Nephron progenitor cell (in vitro differentiated cells): ENCODE results near the gene ASCC1.
"Not testable (repeated sequence)": the region's sequence is repeated elsewhere in the genome, so short reads cannot be mapped to it uniquely, and the experiment has no call there.

Source experiments
- DNase-seq: peaks from one replicate; pipeline ENCODE4 v3.0.0; 2021
- H3K27ac Mint-ChIP-seq: 2 replicates; pipeline ENCODE4 v1.8.0; 2021; ENCODE audit warnings: mild to moderate bottlenecking, moderate library complexity, mixed read lengths
- H3K27me3 Mint-ChIP-seq: 2 replicates; pipeline ENCODE4 v1.8.0; 2021; ENCODE audit warnings: mild to moderate bottlenecking, low read depth, mixed read lengths; ENCODE audit not compliant: poor library complexity
- H3K36me3 Mint-ChIP-seq: 2 replicates; pipeline ENCODE4 v1.8.0; 2021; ENCODE audit warnings: low read depth, mixed read lengths
- H3K4me1 Mint-ChIP-seq: 2 replicates; pipeline ENCODE4 v1.8.0; 2021; ENCODE audit warnings: mixed read lengths
- H3K4me3 Mint-ChIP-seq: 2 replicates; pipeline ENCODE4 v1.8.0; 2021; ENCODE audit warnings: mild to moderate bottlenecking, moderate library complexity, mixed read lengths
- H3K9me3 Mint-ChIP-seq: 2 replicates; pipeline ENCODE4 v1.8.0; 2021; ENCODE audit warnings: mild to moderate bottlenecking, moderate library complexity, mixed read lengths
- TF ChIP-seq, protein P1 (sequence below): fragments of 200-600 bp; sonication (generic); IDR thresholded peaks from 2 replicates; pipeline ENCODE4 v1.5.0; 2021; ENCODE audit warnings: antibody characterized with exemption

Gene ASCC1

DNA sequence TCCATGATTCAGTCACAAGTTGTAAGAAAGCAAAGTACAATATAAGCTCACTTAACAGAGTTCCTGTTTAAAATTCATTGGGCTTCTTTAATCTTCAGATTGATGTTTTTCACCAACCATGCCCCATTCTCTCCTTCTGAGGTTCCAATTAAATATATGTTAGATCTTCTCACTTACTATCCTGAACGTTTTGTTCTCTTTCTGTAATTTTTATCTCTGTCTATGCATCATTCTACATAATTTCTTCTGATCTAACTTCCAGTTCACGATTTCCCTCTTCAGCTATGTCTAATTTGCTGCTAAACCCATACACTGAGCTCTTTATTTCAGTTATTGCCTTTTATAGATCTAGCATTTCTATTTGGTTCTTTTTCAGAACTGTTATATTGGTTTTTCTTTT is 99.7 kb downstream of the ASCC1 start:
- no peak for DNase-seq
- TF ChIP-seq, protein P1, sequence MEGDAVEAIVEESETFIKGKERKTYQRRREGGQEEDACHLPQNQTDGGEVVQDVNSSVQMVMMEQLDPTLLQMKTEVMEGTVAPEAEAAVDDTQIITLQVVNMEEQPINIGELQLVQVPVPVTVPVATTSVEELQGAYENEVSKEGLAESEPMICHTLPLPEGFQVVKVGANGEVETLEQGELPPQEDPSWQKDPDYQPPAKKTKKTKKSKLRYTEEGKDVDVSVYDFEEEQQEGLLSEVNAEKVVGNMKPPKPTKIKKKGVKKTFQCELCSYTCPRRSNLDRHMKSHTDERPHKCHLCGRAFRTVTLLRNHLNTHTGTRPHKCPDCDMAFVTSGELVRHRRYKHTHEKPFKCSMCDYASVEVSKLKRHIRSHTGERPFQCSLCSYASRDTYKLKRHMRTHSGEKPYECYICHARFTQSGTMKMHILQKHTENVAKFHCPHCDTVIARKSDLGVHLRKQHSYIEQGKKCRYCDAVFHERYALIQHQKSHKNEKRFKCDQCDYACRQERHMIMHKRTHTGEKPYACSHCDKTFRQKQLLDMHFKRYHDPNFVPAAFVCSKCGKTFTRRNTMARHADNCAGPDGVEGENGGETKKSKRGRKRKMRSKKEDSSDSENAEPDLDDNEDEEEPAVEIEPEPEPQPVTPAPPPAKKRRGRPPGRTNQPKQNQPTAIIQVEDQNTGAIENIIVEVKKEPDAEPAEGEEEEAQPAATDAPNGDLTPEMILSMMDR: no peak
- Mint-ChIP-seq H3K27me3 (no peaks in the 10 kb centered on the region), H3K4me3 (no peak overlapping the region), H3K9me3 (peaks cover 26% of the 10 kb centered on the region), H3K4me1 (no peaks in the 10 kb centered on the region), H3K27ac (no peak overlapping the region), H3K36me3 (peaks cover 73% of the 10 kb centered on the region)

DNA sequence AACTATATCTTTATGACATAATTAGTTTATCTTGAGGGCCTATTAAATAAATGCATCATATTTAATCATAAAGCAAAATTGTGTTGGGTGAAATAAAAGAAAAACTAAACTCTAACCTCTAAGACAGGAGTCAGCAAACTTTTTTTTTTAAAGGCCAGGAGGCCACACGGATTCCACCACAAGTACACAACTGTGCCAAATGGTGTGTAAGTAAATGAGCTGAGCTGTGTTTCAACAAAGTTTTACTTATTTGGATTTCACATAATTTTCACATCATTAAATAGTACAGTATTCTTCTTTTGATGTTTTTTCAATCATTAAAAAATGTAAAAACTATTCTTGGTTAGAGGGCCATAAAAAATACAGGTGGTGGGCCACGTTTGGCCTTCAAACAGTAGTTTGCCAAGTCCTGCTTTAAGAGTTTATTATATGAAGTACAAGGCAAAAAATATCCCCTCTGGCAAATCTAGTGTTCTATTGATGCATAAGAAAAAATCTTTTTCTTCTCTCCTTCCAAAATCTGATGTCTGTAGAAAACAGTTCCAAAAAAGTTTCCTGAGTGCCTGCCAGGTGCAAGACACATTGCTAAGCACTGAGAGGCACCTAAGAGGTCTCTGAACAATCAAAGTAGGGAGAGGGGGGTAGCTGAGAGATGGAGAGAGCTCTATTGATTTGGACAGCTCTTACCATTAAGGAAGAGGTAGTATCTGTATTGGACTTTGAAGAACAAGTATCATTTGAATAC is 101.2 kb downstream of the ASCC1 start:
- Mint-ChIP-seq H3K27ac (peak overlapping the region; percentile 24), H3K27me3 (no peaks in the 10 kb centered on the region), H3K4me1 (peaks cover 4% of the 10 kb centered on the region)

GRCh38 chr10:72110673-72111401 is 105.2 kb downstream of the ASCC1 start:
- peaks cover 30% of the 10 kb centered on the region for H3K36me3 Mint-ChIP-seq
- peaks cover 17% of the 10 kb centered on the region for H3K4me1 Mint-ChIP-seq
- H3K27me3 Mint-ChIP-seq: no peaks in the 10 kb centered on the region
- H3K9me3 Mint-ChIP-seq: peaks cover 9% of the 10 kb centered on the region
- no peak overlapping the region for H3K27ac Mint-ChIP-seq
- TF ChIP-seq, protein P1: no peak
- no peak for DNase-seq
- no peak overlapping the region for H3K4me3 Mint-ChIP-seq

More for the DNA sequence above, 101.2 kb downstream of the ASCC1 start:
- TF ChIP-seq, protein P1: no peak
- H3K4me3 Mint-ChIP-seq: no peak overlapping the region
- peaks cover 62% of the 10 kb centered on the region for H3K36me3 Mint-ChIP-seq
- peaks cover 24% of the 10 kb centered on the region for H3K9me3 Mint-ChIP-seq
- no peak for DNase-seq

- H3K4me1 Mint-ChIP-seq: peaks cover 17% of the 10 kb centered on the region
- H3K27ac Mint-ChIP-seq: peak overlapping the region; percentile 53
- DNase-seq: no peak
Observed at GRCh38 chr10:72109636-72110157, 106.4 kb downstream of the ASCC1 start.

GRCh38 chr10:72108830-72109635 is 107.0 kb downstream of the ASCC1 start:
- H3K4me3 Mint-ChIP-seq: no peak overlapping the region
- H3K9me3 Mint-ChIP-seq: no peaks in the 10 kb centered on the region
- peak overlapping the region; percentile 53 for H3K27ac Mint-ChIP-seq
- peak; percentile 19 for DNase-seq
- peaks cover 20% of the 10 kb centered on the region for H3K4me1 Mint-ChIP-seq
- H3K36me3 Mint-ChIP-seq: peaks cover 19% of the 10 kb centered on the region
- no peaks in the 10 kb centered on the region for H3K27me3 Mint-ChIP-seq
- TF ChIP-seq, protein P1: no peak

More at GRCh38 chr10:72109636-72110157, 106.4 kb downstream of the ASCC1 start:
- no peak overlapping the region for H3K4me3 Mint-ChIP-seq
- H3K36me3 Mint-ChIP-seq: peaks cover 20% of the 10 kb centered on the region
- TF ChIP-seq, protein P1: no peak
- no peaks in the 10 kb centered on the region for H3K27me3 Mint-ChIP-seq
- no peaks in the 10 kb centered on the region for H3K9me3 Mint-ChIP-seq

DNA sequence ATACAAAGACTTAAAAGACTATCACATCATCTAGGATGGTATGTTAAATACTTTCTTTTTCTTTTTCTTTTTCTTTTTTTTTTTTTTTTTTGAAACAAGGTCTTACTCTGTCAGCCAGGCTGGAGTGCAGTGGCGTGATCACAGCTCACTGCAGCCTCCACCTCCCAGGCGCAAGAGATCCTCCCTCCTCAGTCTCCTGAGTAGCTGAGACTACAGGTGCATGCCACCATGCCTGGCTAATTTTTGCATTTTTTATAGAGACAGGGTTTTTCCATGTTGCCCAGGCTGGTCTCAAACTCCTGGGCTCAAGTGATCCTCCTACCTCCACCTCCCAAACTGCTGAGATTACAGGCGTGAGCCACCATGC is 108.1 kb downstream of the ASCC1 start:
- not testable (repeated sequence) for DNase-seq, H3K27ac Mint-ChIP-seq, H3K9me3 Mint-ChIP-seq, H3K4me3 Mint-ChIP-seq, H3K27me3 Mint-ChIP-seq
- Mint-ChIP-seq H3K36me3 (peaks cover 17% of the 10 kb centered on the region), H3K4me1 (peaks cover 27% of the 10 kb centered on the region)
